ENCODE data around the gene ABTB2.

Gene ABTB2

GRCh38 chr11:34206407-34207300 lies 151.2 kb downstream of the ABTB2 start:
- DNase-seq, result no peak

GRCh38 chr11:34205326-34206035 lies 152.3 kb downstream of the ABTB2 start:
- no peak for DNase-seq

- no peak for DNase-seq
Observed at GRCh38 chr11:34204396-34205279, 153.2 kb downstream of the ABTB2 start.

GRCh38 chr11:34203377-34203871 lies 154.4 kb downstream of the ABTB2 start:
- DNase-seq, result no peak

GRCh38 chr11:34201129-34201528 lies 156.7 kb downstream of the ABTB2 start:
- DNase-seq, result no peak

- no peak for DNase-seq
Observed at GRCh38 chr11:34199525-34199924, 158.3 kb downstream of the ABTB2 start.

- no peak for DNase-seq
Observed at GRCh38 chr11:34198523-34198922, 159.3 kb downstream of the ABTB2 start.

GRCh38 chr11:34197256-34197655 lies 160.6 kb downstream of the ABTB2 start:
- no peak for DNase-seq

GRCh38 chr11:34194576-34195335 lies 163.1 kb downstream of the ABTB2 start:
- no peak for DNase-seq

GRCh38 chr11:34192481-34193401 lies 165.1 kb downstream of the ABTB2 start:
- DNase-seq, result peak; percentile 43

- DNase-seq, result no peak
Observed at GRCh38 chr11:34191578-34191977, 166.2 kb downstream of the ABTB2 start.

- DNase-seq, result no peak
Observed at GRCh38 chr11:34190192-34191139, 167.3 kb downstream of the ABTB2 start.

- no peak for DNase-seq
Observed at GRCh38 chr11:34189191-34189590, 168.6 kb downstream of the ABTB2 start.

GRCh38 chr11:34188181-34188580 lies 169.6 kb downstream of the ABTB2 start:
- no peak for DNase-seq

GRCh38 chr11:34185926-34186841 lies 171.6 kb downstream of the ABTB2 start:
- DNase-seq, result no peak

GRCh38 chr11:34184505-34185015 lies 173.2 kb downstream of the ABTB2 start:
- DNase-seq, result no peak

GRCh38 chr11:34183848-34184391 lies 173.9 kb downstream of the ABTB2 start:
- no peak for DNase-seq
